Spinal cord (tissue), 10 donors: ENCODE results near the gene MOV10. TPM values are rescaled to one million over a fixed set of nuclear protein-coding genes. Genes with fewer than 3 reads are reported as not detected.

Source experiments
- DNase-seq, 6 donors: peaks; one replicate each; pipeline versions ENCODE4 v3.0.0 to v3.0.0-alpha.2; 2013 to 2015; ENCODE audit warnings: low spot score in 6 of 6, low read depth in 4 of 6
- H3K27ac ChIP-seq: one replicate; pipeline ENCODE4 v1.5.1; 2013; ENCODE audit warnings: low read depth, low read length, control low read depth
- H3K27me3 ChIP-seq: one replicate; pipeline ENCODE4 v1.6.1; 2013; ENCODE audit warnings: low read length; ENCODE audit not compliant: control insufficient read depth, insufficient read depth
- H3K36me3 ChIP-seq: one replicate; pipeline ENCODE4 v1.6.1; 2013; ENCODE audit warnings: low read length; ENCODE audit not compliant: control insufficient read depth, insufficient read depth
- H3K4me1 ChIP-seq: one replicate; pipeline ENCODE4 v1.6.1; 2013; ENCODE audit warnings: low read length; ENCODE audit not compliant: control insufficient read depth, insufficient read depth
- H3K4me3 ChIP-seq: one replicate; pipeline ENCODE4 v1.5.1; 2013; ENCODE audit warnings: low read depth, low read length, control low read depth
- H3K9me3 ChIP-seq: one replicate; pipeline ENCODE4 v1.6.1; 2013; ENCODE audit warnings: low read length; ENCODE audit not compliant: control insufficient read depth, insufficient read depth
- WGBS: methylation state at CpG from one replicate; pipeline ENCODE4 v1.1.5; 2013; ENCODE audit warnings: missing lambda C conversion rate; ENCODE audit not compliant: insufficient coverage; 5-methylcytosine and 5-hydroxymethylcytosine counted together
- polyA plus RNA-seq, 2 donors: library from polyadenylated mRNA; unstranded; fragments of 120-200 nt; gene quantifications; one replicate each; pipeline ENCODE4 v1.2.1, GENCODE V29; 2013; ENCODE audit not compliant: insufficient read length in 2 of 2
- total RNA-seq, 2 donors: library from RNA; depleted of rRNA in 1 of 2; stranded (reverse); fragments of 120-200 nt in 1 of 2; fragments of >200 nt in 1 of 2; gene quantifications; one replicate each; pipeline versions ENCODE4 v1.2.3 to v1.2.4, GENCODE V29; 2013 to 2014
- donor health status: healthy.

Gene MOV10
- total and polyA plus RNA-seq, 4 donors, result 17.0 to 58.5 (median 48.4) TPM

- 98% methylated on average over 9 of the region's 9 CpGs for WGBS
- H3K4me3 ChIP-seq, result no peak overlapping the region
- H3K36me3 ChIP-seq, result peaks cover 83% of the 10 kb centered on the region
- H3K27me3 ChIP-seq, result no peaks in the 10 kb centered on the region
- no peaks in the 10 kb centered on the region for H3K9me3 ChIP-seq
- H3K27ac ChIP-seq, result no peak overlapping the region
- DNase-seq, result no peak
- H3K4me1 ChIP-seq, result peaks cover 10% of the 10 kb centered on the region
Measured at GRCh38 chr1:112695276-112695675, 20.8 kb downstream of the MOV10 start.

GRCh38 chr1:112696578-112697314 lies 22.3 kb downstream of the MOV10 start:
- H3K36me3 ChIP-seq, result peaks cover 92% of the 10 kb centered on the region
- DNase-seq, result no peak
- H3K4me3 ChIP-seq, result no peak overlapping the region
- WGBS, result 93% methylated on average over 5 of the region's 7 CpGs
- H3K27ac ChIP-seq, result no peak overlapping the region
- peaks cover 25% of the 10 kb centered on the region for H3K4me1 ChIP-seq
- H3K9me3 ChIP-seq, result no peaks in the 10 kb centered on the region
- no peaks in the 10 kb centered on the region for H3K27me3 ChIP-seq

- 83% methylated on average over 3 of the region's 9 CpGs for WGBS
- Histone ChIP-seq H3K4me3 (no peak overlapping the region), H3K27me3 (no peaks in the 10 kb centered on the region), H3K4me1 (peaks cover 35% of the 10 kb centered on the region), H3K27ac (no peak overlapping the region), H3K9me3 (no peaks in the 10 kb centered on the region), H3K36me3 (peaks cover 92% of the 10 kb centered on the region)
- no peak for DNase-seq
Measured at GRCh38 chr1:112697781-112698201, 23.3 kb downstream of the MOV10 start.

- DNase-seq, result no peak
- Histone ChIP-seq H3K4me3 (no peak overlapping the region), H3K9me3 (no peaks in the 10 kb centered on the region), H3K4me1 (peaks cover 43% of the 10 kb centered on the region), H3K36me3 (peaks cover 87% of the 10 kb centered on the region), H3K27me3 (no peaks in the 10 kb centered on the region), H3K27ac (no peak overlapping the region)
- WGBS, result 80% methylated on average over 14 of the region's 17 CpGs
Measured at GRCh38 chr1:112698366-112699310, 24.2 kb downstream of the MOV10 start.

- Histone ChIP-seq H3K9me3 (no peaks in the 10 kb centered on the region), H3K27me3 (no peaks in the 10 kb centered on the region), H3K36me3 (peaks cover 78% of the 10 kb centered on the region), H3K4me3 (no peak overlapping the region), H3K27ac (peak overlapping the region; percentile 94), H3K4me1 (peaks cover 52% of the 10 kb centered on the region)
- no peak for DNase-seq
- WGBS, result 89% methylated on average over 11 of the region's 13 CpGs
Measured at GRCh38 chr1:112699425-112700144, 25.1 kb downstream of the MOV10 start.

- H3K36me3 ChIP-seq, result peaks cover 68% of the 10 kb centered on the region
- H3K27ac ChIP-seq, result peak overlapping the region; percentile 94
- H3K4me1 ChIP-seq, result peaks cover 62% of the 10 kb centered on the region
- H3K9me3 ChIP-seq, result no peaks in the 10 kb centered on the region
- 37% methylated on average over 4 of the region's 7 CpGs for WGBS
- peak in 3 of 6 donors; percentile 68 to 94 (median 85) for DNase-seq
- no peak overlapping the region for H3K4me3 ChIP-seq
- peaks cover 3% of the 10 kb centered on the region for H3K27me3 ChIP-seq
Measured at GRCh38 chr1:112700290-112701226, 26.1 kb downstream of the MOV10 start.

- H3K27me3 ChIP-seq, result peaks cover 4% of the 10 kb centered on the region
- H3K9me3 ChIP-seq, result no peaks in the 10 kb centered on the region
- H3K36me3 ChIP-seq, result peaks cover 59% of the 10 kb centered on the region
- H3K4me1 ChIP-seq, result peaks cover 71% of the 10 kb centered on the region
- DNase-seq, result no peak
- 77% methylated on average over 7 of the region's 17 CpGs for WGBS
- H3K27ac ChIP-seq, result peak overlapping the region; percentile 94
- no peak overlapping the region for H3K4me3 ChIP-seq
Measured at GRCh38 chr1:112701227-112702066, 27.0 kb downstream of the MOV10 start.

- Histone ChIP-seq H3K4me1 (peaks cover 73% of the 10 kb centered on the region), H3K4me3 (no peak overlapping the region), H3K27me3 (peaks cover 4% of the 10 kb centered on the region), H3K27ac (peak overlapping the region; percentile 94), H3K9me3 (no peaks in the 10 kb centered on the region), H3K36me3 (peaks cover 53% of the 10 kb centered on the region)
- no peak for DNase-seq
- 67% methylated on average over 1 of the region's 3 CpGs for WGBS
Measured at GRCh38 chr1:112702067-112702395, 27.6 kb downstream of the MOV10 start.
